ENCODE data around the gene ATP2A1.

GRCh38 chr16:28845293-28845692 is 33.0 kb upstream of the ATP2A1 start:
- no peak for TF ChIP-seq CTCF (IDR thresholded peaks at IDR 0.05)
- no peak for TF ChIP-seq ZFX (IDR thresholded peaks at IDR 0.05; ENCODE audit: borderline replicate concordance)
